Mesenchymal stem cell (in vitro differentiated cells and primary cell): Measurements from ENCODE around the gene EYA2.

Experiments used
- DNase-seq: peaks from one replicate; pipeline ENCODE4 v3.0.0-alpha.2; 2013
- H2AFZ ChIP-seq: one replicate; pipeline ENCODE4 v1.6.1; 2013; ENCODE audit warnings: low read depth, mild to moderate bottlenecking, control low read depth, inconsistent platforms, low read length, moderate library complexity
- H2AK5ac ChIP-seq: 2 replicates; pipeline ENCODE4 v1.6.1; 2013; ENCODE audit warnings: low read length, moderate library complexity, mild to moderate bottlenecking, inconsistent platforms; ENCODE audit not compliant: severe bottlenecking
- H2BK120ac ChIP-seq: one replicate; pipeline ENCODE4 v1.6.1; 2013; ENCODE audit warnings: low read depth, mild to moderate bottlenecking, inconsistent platforms, low read length, moderate library complexity
- H2BK12ac ChIP-seq, 2 experiments: one replicate each; pipeline ENCODE4 v1.6.1; 2013; ENCODE audit warnings: inconsistent platforms in 2 of 2, low read length in 2 of 2, mild to moderate bottlenecking in 2 of 2, moderate library complexity in 2 of 2, control low read depth in 1 of 2
- H2BK15ac ChIP-seq: one replicate; pipeline ENCODE4 v1.6.1; 2013; ENCODE audit warnings: mild to moderate bottlenecking, low read depth, inconsistent platforms; ENCODE audit not compliant: poor library complexity, severe bottlenecking
- H2BK5ac ChIP-seq: 2 replicates; pipeline ENCODE4 v1.6.1; 2013; ENCODE audit warnings: low read depth, mild to moderate bottlenecking, low read length, control low read depth, inconsistent platforms; ENCODE audit not compliant: poor library complexity, severe bottlenecking
- H3K14ac ChIP-seq, 2 experiments: one replicate each; pipeline ENCODE4 v1.6.1; 2013; ENCODE audit warnings: inconsistent platforms in 2 of 2, low read length in 2 of 2, control low read depth in 1 of 2, mild to moderate bottlenecking in 1 of 2, moderate library complexity in 1 of 2
- H3K18ac ChIP-seq, 2 experiments: one replicate each; pipeline ENCODE4 v1.6.1; 2013; ENCODE audit warnings: inconsistent platforms in 2 of 2, low read length in 2 of 2, control low read depth in 1 of 2, low read depth in 1 of 2, mild to moderate bottlenecking in 1 of 2
- H3K23ac ChIP-seq, 2 experiments: one replicate each; pipeline ENCODE4 v1.6.1; 2013; ENCODE audit warnings: inconsistent platforms in 2 of 2, low read length in 2 of 2, mild to moderate bottlenecking in 2 of 2, moderate library complexity in 2 of 2, control low read depth in 1 of 2
- H3K27ac ChIP-seq: 2 replicates; pipeline ENCODE4 v1.5.1; 2013; ENCODE audit warnings: mild to moderate bottlenecking, moderate library complexity, low read length, control low read depth, inconsistent platforms; ENCODE audit not compliant: poor library complexity, severe bottlenecking
- H3K27me3 ChIP-seq, 2 experiments: 2 replicates each; pipeline versions ENCODE4 v1.6.1 to v1.7.0; 2013; ENCODE audit warnings: low read length in 2 of 2, mild to moderate bottlenecking in 2 of 2, moderate library complexity in 2 of 2, control low read depth in 1 of 2, inconsistent platforms in 1 of 2; ENCODE audit not compliant: control insufficient read depth in 1 of 2, insufficient read depth in 1 of 2
- H3K36me3 ChIP-seq, 2 experiments: 2 replicates each; pipeline versions ENCODE4 v1.6.1 to v1.7.0; 2013; ENCODE audit warnings: low read length in 2 of 2, control low read depth in 1 of 2, inconsistent platforms in 1 of 2, low read depth in 1 of 2, mild to moderate bottlenecking in 1 of 2; ENCODE audit not compliant: insufficient read depth in 2 of 2, control insufficient read depth in 1 of 2
- H3K4ac ChIP-seq, 2 experiments: one replicate each; pipeline ENCODE4 v1.6.1; 2013; ENCODE audit warnings: inconsistent platforms in 2 of 2, low read length in 2 of 2, mild to moderate bottlenecking in 2 of 2, moderate library complexity in 2 of 2, control low read depth in 1 of 2, low read depth in 1 of 2
- H3K4me1 ChIP-seq: 2 replicates; pipeline ENCODE4 v1.6.1; 2013; ENCODE audit warnings: low read depth, low read length, control low read depth; ENCODE audit not compliant: control insufficient read depth, insufficient read depth
- H3K4me2 ChIP-seq: 2 replicates; pipeline ENCODE4 v1.6.1; 2013; ENCODE audit warnings: low read length, mild to moderate bottlenecking, inconsistent platforms; ENCODE audit not compliant: poor library complexity, severe bottlenecking
- H3K4me3 ChIP-seq, 2 experiments: 2 replicates each; pipeline versions ENCODE4 v1.5.1 to v1.7.0; 2013; ENCODE audit warnings: low read length in 2 of 2, mild to moderate bottlenecking in 2 of 2, control low read depth in 1 of 2, low read depth in 1 of 2; ENCODE audit not compliant: insufficient read depth in 1 of 2
- H3K79me1 ChIP-seq: replicated peaks from 2 replicates; pipeline ENCODE4 v1.6.1; 2013; ENCODE audit warnings: mild to moderate bottlenecking, control low read depth, low read length, inconsistent platforms; ENCODE audit not compliant: poor library complexity, severe bottlenecking
- H3K9ac ChIP-seq: 2 replicates; pipeline ENCODE4 v1.7.0; 2013; ENCODE audit warnings: mild to moderate bottlenecking, low read length, moderate library complexity
- H3K9me3 ChIP-seq: 2 replicates; pipeline ENCODE4 v1.7.0; 2013; ENCODE audit warnings: mild to moderate bottlenecking, low read length; ENCODE audit not compliant: control insufficient read depth
- H4K8ac ChIP-seq: one replicate; pipeline ENCODE4 v1.6.1; 2013; ENCODE audit warnings: inconsistent platforms, mild to moderate bottlenecking, low read length, moderate library complexity
- H4K91ac ChIP-seq: one replicate; pipeline ENCODE4 v1.6.1; 2013; ENCODE audit warnings: mild to moderate bottlenecking, low read length, inconsistent platforms
- WGBS: methylation state at CpG from one replicate; pipeline ENCODE4 v1.1.7; 2013; ENCODE audit warnings: mixed read lengths; 5-methylcytosine and 5-hydroxymethylcytosine counted together

Gene EYA2

GRCh38 chr20:47044938-47045337 lies 150.3 kb downstream of the EYA2 start:
- 43% methylated on average over 1 of the region's 1 CpG for WGBS
- Histone ChIP-seq H3K23ac (no peak overlapping the region), H2BK5ac (no peak overlapping the region), H3K14ac (no peak overlapping the region), H2AK5ac (no peak overlapping the region), H2BK12ac (no peak overlapping the region), H4K8ac (no peak overlapping the region), H3K9me3 (peaks cover 10% of the 10 kb centered on the region), H3K27ac (no peak overlapping the region), H2BK15ac (no peak overlapping the region), H2BK120ac (no peak overlapping the region), H3K4me1 (no peaks in the 10 kb centered on the region), H3K4ac (no peak overlapping the region), H3K36me3 (no peaks in the 10 kb centered on the region), H3K18ac (no peak overlapping the region), H3K4me3 (no peak overlapping the region), H4K91ac (no peak overlapping the region), H3K4me2 (no peak overlapping the region), H3K27me3 (peaks cover 0 to 31% of the 10 kb centered on the region in 2 experiments), H2AFZ (no peak overlapping the region), H3K9ac (no peak overlapping the region), H3K79me1 (no peaks in the 10 kb centered on the region)
- DNase-seq: no peak

GRCh38 chr20:47048054-47048453 lies 153.4 kb downstream of the EYA2 start:
- Histone ChIP-seq H3K18ac (no peak overlapping the region), H3K4me3 (no peak overlapping the region), H3K9me3 (peaks cover 10% of the 10 kb centered on the region), H2AK5ac (no peak overlapping the region), H2AFZ (no peak overlapping the region), H3K27me3 (peaks cover 0 to 41% of the 10 kb centered on the region in 2 experiments), H4K8ac (no peak overlapping the region), H3K36me3 (no peaks in the 10 kb centered on the region), H3K14ac (no peak overlapping the region), H3K79me1 (no peaks in the 10 kb centered on the region), H2BK5ac (no peak overlapping the region), H2BK12ac (no peak overlapping the region), H3K27ac (no peak overlapping the region), H3K4ac (no peak overlapping the region), H4K91ac (no peak overlapping the region), H2BK120ac (no peak overlapping the region), H3K4me1 (no peaks in the 10 kb centered on the region), H3K23ac (no peak overlapping the region), H3K4me2 (no peak overlapping the region), H3K9ac (no peak overlapping the region), H2BK15ac (no peak overlapping the region)
- 80% methylated on average over 5 of the region's 5 CpGs for WGBS
- no peak for DNase-seq

- Histone ChIP-seq H3K27ac (no peak overlapping the region), H2BK15ac (no peak overlapping the region), H3K36me3 (no peaks in the 10 kb centered on the region), H2BK12ac (no peak overlapping the region), H2AK5ac (no peak overlapping the region), H2AFZ (no peak overlapping the region), H3K4me2 (no peak overlapping the region), H2BK5ac (no peak overlapping the region), H4K91ac (no peak overlapping the region), H3K9me3 (peaks cover 9% of the 10 kb centered on the region), H3K4me3 (no peak overlapping the region), H3K4ac (no peak overlapping the region), H3K4me1 (no peaks in the 10 kb centered on the region), H3K79me1 (no peaks in the 10 kb centered on the region), H3K9ac (no peak overlapping the region), H3K23ac (no peak overlapping the region), H2BK120ac (no peak overlapping the region), H3K18ac (no peak overlapping the region), H4K8ac (no peak overlapping the region), H3K27me3 (peaks cover 0 to 49% of the 10 kb centered on the region in 2 experiments), H3K14ac (no peak overlapping the region)
- 61% methylated on average over 7 of the region's 7 CpGs for WGBS
- DNase-seq: no peak
Observed at GRCh38 chr20:47049771-47050170, 155.1 kb downstream of the EYA2 start.

GRCh38 chr20:47050996-47051395 lies 156.4 kb downstream of the EYA2 start:
- Histone ChIP-seq H3K79me1 (no peaks in the 10 kb centered on the region), H3K27me3 (peaks cover 0 to 61% of the 10 kb centered on the region in 2 experiments), H3K4me3 (no peak overlapping the region), H2BK12ac (no peak overlapping the region), H3K4ac (no peak overlapping the region), H2BK15ac (no peak overlapping the region), H3K4me1 (no peaks in the 10 kb centered on the region), H3K4me2 (no peak overlapping the region), H4K8ac (no peak overlapping the region), H3K9me3 (no peaks in the 10 kb centered on the region), H2AK5ac (no peak overlapping the region), H2BK5ac (no peak overlapping the region), H3K27ac (no peak overlapping the region), H2BK120ac (no peak overlapping the region), H3K18ac (no peak overlapping the region), H2AFZ (no peak overlapping the region), H3K14ac (no peak overlapping the region), H3K9ac (no peak overlapping the region), H3K36me3 (no peaks in the 10 kb centered on the region), H3K23ac (no peak overlapping the region), H4K91ac (no peak overlapping the region)
- DNase-seq: no peak
- 83% methylated on average over 14 of the region's 14 CpGs for WGBS
